ENCODE measurements around the gene VPS37C.

DNA sequence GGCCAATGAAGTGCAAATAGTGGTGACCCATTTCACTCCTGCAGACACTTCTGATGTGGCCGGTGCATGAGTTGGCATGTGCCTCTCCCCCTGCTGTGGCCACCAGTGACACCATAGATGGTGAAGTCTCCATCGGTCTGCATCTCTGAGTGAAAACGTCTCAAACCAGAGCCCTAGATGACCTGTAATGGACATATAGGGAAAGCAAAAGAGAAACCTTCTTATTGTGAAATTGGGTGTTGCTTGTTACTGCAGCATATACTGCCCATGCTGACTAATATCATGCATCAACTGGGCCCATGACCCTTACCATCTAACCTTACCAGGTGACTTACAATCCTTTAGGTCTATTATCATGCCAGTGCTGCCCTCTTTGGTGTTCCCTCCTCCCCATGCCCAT, 11.7 kb upstream of the VPS37C start:
- TF ChIP-seq, protein P1, sequence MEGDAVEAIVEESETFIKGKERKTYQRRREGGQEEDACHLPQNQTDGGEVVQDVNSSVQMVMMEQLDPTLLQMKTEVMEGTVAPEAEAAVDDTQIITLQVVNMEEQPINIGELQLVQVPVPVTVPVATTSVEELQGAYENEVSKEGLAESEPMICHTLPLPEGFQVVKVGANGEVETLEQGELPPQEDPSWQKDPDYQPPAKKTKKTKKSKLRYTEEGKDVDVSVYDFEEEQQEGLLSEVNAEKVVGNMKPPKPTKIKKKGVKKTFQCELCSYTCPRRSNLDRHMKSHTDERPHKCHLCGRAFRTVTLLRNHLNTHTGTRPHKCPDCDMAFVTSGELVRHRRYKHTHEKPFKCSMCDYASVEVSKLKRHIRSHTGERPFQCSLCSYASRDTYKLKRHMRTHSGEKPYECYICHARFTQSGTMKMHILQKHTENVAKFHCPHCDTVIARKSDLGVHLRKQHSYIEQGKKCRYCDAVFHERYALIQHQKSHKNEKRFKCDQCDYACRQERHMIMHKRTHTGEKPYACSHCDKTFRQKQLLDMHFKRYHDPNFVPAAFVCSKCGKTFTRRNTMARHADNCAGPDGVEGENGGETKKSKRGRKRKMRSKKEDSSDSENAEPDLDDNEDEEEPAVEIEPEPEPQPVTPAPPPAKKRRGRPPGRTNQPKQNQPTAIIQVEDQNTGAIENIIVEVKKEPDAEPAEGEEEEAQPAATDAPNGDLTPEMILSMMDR (IDR thresholded peaks at IDR 0.05), result no peak
- TF ChIP-seq JUND (IDR thresholded peaks at IDR 0.05) (no peak), FOXM1 (IDR thresholded peaks at IDR 0.05; ENCODE audit: low read depth) (no peak), RFX5 (IDR thresholded peaks at IDR 0.05; ENCODE audit: low read length) (no peak), RAD21 (IDR thresholded peaks at IDR 0.05; ENCODE audit: low read length) (no peak)
- TF ChIP-seq, protein P2, sequence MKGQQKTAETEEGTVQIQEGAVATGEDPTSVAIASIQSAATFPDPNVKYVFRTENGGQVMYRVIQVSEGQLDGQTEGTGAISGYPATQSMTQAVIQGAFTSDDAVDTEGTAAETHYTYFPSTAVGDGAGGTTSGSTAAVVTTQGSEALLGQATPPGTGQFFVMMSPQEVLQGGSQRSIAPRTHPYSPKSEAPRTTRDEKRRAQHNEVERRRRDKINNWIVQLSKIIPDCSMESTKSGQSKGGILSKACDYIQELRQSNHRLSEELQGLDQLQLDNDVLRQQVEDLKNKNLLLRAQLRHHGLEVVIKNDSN (IDR thresholded peaks at IDR 0.05; ENCODE audit: borderline replicate concordance, low read depth), result no peak
- TF ChIP-seq, protein P3, sequence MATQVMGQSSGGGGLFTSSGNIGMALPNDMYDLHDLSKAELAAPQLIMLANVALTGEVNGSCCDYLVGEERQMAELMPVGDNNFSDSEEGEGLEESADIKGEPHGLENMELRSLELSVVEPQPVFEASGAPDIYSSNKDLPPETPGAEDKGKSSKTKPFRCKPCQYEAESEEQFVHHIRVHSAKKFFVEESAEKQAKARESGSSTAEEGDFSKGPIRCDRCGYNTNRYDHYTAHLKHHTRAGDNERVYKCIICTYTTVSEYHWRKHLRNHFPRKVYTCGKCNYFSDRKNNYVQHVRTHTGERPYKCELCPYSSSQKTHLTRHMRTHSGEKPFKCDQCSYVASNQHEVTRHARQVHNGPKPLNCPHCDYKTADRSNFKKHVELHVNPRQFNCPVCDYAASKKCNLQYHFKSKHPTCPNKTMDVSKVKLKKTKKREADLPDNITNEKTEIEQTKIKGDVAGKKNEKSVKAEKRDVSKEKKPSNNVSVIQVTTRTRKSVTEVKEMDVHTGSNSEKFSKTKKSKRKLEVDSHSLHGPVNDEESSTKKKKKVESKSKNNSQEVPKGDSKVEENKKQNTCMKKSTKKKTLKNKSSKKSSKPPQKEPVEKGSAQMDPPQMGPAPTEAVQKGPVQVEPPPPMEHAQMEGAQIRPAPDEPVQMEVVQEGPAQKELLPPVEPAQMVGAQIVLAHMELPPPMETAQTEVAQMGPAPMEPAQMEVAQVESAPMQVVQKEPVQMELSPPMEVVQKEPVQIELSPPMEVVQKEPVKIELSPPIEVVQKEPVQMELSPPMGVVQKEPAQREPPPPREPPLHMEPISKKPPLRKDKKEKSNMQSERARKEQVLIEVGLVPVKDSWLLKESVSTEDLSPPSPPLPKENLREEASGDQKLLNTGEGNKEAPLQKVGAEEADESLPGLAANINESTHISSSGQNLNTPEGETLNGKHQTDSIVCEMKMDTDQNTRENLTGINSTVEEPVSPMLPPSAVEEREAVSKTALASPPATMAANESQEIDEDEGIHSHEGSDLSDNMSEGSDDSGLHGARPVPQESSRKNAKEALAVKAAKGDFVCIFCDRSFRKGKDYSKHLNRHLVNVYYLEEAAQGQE (IDR thresholded peaks at IDR 0.05; ENCODE audit: low read depth, low read length), result no peak
